Colonic mucosa (tissue), 4 donors: Measurements from ENCODE around the gene FBXO7. TPM values are rescaled to one million over a fixed set of nuclear protein-coding genes. Genes with fewer than 3 reads are reported as not detected.

Source experiments
- DNase-seq: peaks from one replicate; pipeline ENCODE4 v3.0.0-alpha.2; 2020
- H3K27ac ChIP-seq: fragments of 200-600 bp; one replicate; pipeline ENCODE4 v1.8.0; 2021
- H3K27me3 ChIP-seq: fragments of 200-600 bp; one replicate; pipeline ENCODE4 v1.8.0; 2021
- H3K36me3 ChIP-seq: fragments of 200-600 bp; one replicate; pipeline ENCODE4 v1.8.0; 2021
- H3K4me1 ChIP-seq: fragments of 200-600 bp; one replicate; pipeline ENCODE4 v1.8.0; 2021; ENCODE audit warnings: mild to moderate bottlenecking
- H3K4me3 ChIP-seq: fragments of 200-600 bp; one replicate; pipeline ENCODE4 v1.8.0; 2021
- H3K9ac ChIP-seq, 2 donors: one replicate each; pipeline ENCODE4 v1.7.0; 2013; ENCODE audit warnings: control low read depth in 2 of 2, low read depth in 2 of 2, low read length in 2 of 2
- H3K9me3 ChIP-seq: fragments of 200-600 bp; one replicate; pipeline ENCODE4 v1.8.0; 2021
- intact Hi-C: fragments of 100-400 bp; cut with DNase I; formaldehyde crosslinking; loops from one replicate; pipeline ENCODE4 v1.14.1; 2022
- total RNA-seq, 2 donors: library from RNA; stranded (reverse); fragmentation: NEBNext Ultra II Directional in 1 of 2; extraction: Animal tissue kit (Norgen Biotek cat#: 25700) in 1 of 2; gene quantifications; one replicate each; pipeline ENCODE4 v1.2.1, GENCODE V29; 2021
- TF ChIP-seq, protein P1 (sequence below): fragments of 200-600 bp; IDR thresholded peaks from one replicate; pipeline ENCODE4 v1.8.0; 2022; ENCODE audit warnings: antibody characterized with exemption, mild to moderate bottlenecking
- donor health status: healthy.
- donor health status: DM: no; HTN: no; CAD: no.
- donor health status: DM: no; HTN: no; CAD: no.

Gene FBXO7
- total RNA-seq, 2 donors from 2014 or later, result 62.1 to 81.1 TPM

DNA sequence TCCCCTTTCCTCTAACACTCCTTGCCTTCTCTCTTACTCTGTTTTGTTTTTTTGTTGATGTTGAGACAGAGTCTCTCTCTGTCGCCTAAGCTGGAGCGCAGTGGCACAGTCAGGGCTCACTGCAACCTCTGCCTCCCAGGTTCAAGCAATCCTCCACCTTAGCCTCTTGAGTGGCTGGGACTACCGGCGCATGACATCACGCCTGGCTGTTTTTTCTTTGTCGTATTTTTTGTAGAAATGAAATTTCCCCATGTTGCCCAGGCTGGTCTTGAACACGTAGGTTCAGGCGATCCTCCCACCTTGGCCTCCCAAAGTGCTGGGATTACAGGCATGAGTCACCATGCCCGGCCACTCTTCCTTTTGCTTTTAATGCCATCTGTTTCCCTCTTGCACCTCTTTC, 72.3 kb downstream of the FBXO7 start:
- Histone ChIP-seq H3K27ac (no peak overlapping the region), H3K4me3 (no peak overlapping the region), H3K9ac (no peak overlapping the region), H3K4me1 (no peaks in the 10 kb centered on the region), H3K9me3 (no peaks in the 10 kb centered on the region), H3K36me3 (no peaks in the 10 kb centered on the region), H3K27me3 (no peaks in the 10 kb centered on the region)
- intact Hi-C loops, result no loop called here
- DNase-seq, result no peak
- TF ChIP-seq, protein P1, sequence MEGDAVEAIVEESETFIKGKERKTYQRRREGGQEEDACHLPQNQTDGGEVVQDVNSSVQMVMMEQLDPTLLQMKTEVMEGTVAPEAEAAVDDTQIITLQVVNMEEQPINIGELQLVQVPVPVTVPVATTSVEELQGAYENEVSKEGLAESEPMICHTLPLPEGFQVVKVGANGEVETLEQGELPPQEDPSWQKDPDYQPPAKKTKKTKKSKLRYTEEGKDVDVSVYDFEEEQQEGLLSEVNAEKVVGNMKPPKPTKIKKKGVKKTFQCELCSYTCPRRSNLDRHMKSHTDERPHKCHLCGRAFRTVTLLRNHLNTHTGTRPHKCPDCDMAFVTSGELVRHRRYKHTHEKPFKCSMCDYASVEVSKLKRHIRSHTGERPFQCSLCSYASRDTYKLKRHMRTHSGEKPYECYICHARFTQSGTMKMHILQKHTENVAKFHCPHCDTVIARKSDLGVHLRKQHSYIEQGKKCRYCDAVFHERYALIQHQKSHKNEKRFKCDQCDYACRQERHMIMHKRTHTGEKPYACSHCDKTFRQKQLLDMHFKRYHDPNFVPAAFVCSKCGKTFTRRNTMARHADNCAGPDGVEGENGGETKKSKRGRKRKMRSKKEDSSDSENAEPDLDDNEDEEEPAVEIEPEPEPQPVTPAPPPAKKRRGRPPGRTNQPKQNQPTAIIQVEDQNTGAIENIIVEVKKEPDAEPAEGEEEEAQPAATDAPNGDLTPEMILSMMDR, result no peak

DNA sequence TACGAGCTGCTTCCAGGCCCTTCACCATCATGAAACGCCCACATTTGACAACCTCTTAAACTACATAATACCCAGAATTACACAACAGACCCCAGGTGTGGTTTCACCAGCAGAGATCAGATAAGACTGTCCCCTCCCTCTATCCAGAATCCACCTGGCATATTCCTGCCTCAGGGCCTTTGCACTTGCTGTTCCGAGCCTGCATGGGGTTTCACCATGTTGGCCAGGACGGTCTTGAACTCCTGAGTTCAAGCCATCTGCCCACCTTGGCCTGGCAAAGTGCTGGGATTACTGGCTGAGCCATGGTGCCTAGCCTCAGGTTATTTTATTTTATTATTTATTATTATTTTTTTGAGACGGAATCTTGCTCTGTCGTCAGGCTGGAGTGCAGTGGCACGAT, 73.4 kb downstream of the FBXO7 start:
- H3K27ac ChIP-seq, result no peak overlapping the region
- no peaks in the 10 kb centered on the region for H3K9me3 ChIP-seq
- H3K27me3 ChIP-seq, result no peaks in the 10 kb centered on the region
- DNase-seq, result no peak
- H3K4me3 ChIP-seq, result no peak overlapping the region
- TF ChIP-seq, protein P1, result no peak
- intact Hi-C loops, result no loop called here
- no peaks in the 10 kb centered on the region for H3K4me1 ChIP-seq
- no peak overlapping the region for H3K9ac ChIP-seq
- H3K36me3 ChIP-seq, result no peaks in the 10 kb centered on the region

Other genes starting within 250 kb of the FBXO7 start
- not detected for gene SLC5A4, start 219.5 kb upstream of the FBXO7 start, total RNA-seq
- gene RFPL3, start 116.9 kb upstream of the FBXO7 start, total RNA-seq, result not detected
- gene RTCB, start 62.6 kb upstream of the FBXO7 start, total RNA-seq, result 100 to 1,000 TPM in 1 of 2 donors, 10 to 100 TPM in 1; 96.6 to 120 TPM
- gene BPIFC, start 10.4 kb upstream of the FBXO7 start, total RNA-seq, result not detected